GM12801 (cell line): ENCODE measurements around the gene ITPR2.

Source experiments
- TF ChIP-seq, protein P1 (sequence below): IDR thresholded peaks from one replicate; pipeline ENCODE4 v1.5.1; 2011; ENCODE audit warnings: control low read depth; ENCODE audit not compliant: insufficient read length; ENCODE audit errors: extremely low read depth

Gene ITPR2

DNA sequence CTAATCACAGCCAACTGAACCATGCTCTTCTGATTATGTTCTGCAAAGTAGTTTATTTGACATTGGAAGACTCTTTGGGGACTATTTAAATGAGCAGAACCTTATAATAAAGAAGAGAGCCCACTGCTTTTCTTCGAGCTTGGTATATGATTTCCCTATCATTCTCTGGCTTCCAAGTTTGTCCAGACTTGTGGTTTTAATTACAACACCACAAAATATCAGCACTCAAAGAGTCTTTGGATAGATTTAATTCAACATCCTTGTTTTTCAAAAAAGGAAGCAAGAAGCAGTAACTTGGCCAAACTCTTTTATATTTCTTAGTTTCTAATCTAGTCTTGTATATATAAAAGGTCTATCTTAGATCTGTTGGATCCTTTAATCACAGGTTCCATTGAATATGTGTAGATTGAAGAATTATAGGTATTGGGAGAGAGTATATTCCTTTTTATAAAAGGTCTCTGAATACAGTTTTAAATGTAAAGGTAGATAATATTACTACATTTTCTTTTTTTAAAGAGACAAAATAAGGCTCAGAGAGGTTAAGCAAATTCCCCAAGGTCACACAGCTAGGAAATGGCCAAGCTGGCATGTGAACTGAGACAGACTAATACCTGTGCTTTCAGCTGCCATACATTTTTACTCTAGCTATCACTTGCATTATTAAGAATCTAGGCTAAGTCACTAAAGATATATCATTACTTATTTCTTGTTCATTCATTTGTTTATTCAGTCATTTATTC is 464.8 kb downstream of the ITPR2 start:
- TF ChIP-seq, protein P1, sequence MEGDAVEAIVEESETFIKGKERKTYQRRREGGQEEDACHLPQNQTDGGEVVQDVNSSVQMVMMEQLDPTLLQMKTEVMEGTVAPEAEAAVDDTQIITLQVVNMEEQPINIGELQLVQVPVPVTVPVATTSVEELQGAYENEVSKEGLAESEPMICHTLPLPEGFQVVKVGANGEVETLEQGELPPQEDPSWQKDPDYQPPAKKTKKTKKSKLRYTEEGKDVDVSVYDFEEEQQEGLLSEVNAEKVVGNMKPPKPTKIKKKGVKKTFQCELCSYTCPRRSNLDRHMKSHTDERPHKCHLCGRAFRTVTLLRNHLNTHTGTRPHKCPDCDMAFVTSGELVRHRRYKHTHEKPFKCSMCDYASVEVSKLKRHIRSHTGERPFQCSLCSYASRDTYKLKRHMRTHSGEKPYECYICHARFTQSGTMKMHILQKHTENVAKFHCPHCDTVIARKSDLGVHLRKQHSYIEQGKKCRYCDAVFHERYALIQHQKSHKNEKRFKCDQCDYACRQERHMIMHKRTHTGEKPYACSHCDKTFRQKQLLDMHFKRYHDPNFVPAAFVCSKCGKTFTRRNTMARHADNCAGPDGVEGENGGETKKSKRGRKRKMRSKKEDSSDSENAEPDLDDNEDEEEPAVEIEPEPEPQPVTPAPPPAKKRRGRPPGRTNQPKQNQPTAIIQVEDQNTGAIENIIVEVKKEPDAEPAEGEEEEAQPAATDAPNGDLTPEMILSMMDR: no peak

DNA sequence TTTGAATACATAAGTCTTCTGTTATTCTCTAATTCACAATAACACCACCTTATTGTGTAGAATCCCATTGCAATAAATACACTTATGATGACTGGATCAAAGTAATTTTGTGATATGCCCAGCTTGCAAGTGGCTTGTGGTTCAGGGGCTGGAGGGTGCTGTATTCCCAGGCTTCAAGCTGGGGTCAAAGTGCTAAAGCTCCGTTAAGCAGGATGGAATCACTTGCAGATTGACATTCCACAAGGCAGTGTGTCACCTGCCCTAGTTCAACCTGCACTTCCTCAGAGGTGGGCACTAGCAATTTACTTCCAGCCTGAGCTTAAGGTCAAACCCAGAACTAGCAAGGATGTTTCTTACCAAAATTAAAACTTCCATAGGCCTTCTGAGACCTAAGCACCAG is 471.0 kb downstream of the ITPR2 start:
- TF ChIP-seq, protein P1: no peak

DNA sequence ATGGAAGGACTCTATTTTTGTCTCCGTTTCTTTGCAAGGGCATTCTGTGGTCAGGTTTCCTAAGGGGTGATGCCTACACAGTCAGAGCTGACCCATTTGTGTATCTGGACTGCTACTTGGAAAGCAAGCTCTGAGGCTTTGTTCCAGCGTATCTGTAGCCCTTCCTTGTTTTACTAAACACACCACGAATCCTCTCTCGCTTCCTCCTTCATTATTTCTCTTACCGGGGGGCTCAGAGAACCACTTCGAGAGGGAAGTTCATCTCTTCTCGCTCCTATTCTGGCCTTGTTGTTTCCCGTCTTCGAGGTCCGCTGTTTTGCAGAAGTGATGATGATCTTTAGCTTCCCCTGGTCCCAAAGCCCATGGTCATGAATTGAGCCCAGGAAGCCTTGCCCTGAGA is 472.9 kb downstream of the ITPR2 start:
- TF ChIP-seq, protein P1: no peak

DNA sequence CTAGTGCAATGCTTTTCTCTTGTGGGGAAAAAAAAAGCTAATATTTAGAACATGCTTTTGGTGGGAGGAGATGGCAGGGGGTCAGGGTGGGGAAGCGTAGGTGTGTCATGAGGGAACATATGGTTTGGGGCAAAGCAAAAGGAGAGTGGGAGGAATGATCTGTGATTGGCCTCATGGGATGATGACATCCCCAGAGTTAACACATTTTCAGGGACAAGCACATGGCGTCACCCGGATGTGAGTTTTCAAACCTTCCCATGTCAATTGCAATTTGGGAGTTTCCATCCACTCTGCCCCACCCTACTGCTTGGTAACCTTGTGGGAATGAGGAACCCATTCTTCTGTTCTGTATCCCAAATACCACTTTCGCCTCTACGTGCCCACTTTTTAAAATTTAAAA is 473.4 kb downstream of the ITPR2 start:
- TF ChIP-seq, protein P1: no peak

DNA sequence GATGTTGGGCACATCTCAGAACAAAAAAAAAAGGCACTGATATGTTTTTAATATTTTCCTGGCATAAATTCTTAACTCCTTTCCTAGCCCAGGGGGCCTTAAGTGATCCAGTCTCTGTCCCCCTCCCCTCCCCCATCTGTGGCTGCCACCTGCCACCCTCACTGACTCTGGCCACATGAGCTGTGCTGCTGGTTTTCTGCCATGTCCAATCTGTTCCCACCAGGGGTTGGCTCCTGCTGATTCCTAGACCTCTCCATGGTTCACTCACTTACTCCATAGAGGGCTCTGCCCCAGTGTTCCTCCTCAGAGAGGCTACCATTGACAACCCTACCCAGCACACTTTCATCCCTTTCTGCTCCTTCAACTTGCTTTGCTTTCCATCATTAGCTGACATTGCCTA is 474.3 kb downstream of the ITPR2 start:
- TF ChIP-seq, protein P1: no peak

DNA sequence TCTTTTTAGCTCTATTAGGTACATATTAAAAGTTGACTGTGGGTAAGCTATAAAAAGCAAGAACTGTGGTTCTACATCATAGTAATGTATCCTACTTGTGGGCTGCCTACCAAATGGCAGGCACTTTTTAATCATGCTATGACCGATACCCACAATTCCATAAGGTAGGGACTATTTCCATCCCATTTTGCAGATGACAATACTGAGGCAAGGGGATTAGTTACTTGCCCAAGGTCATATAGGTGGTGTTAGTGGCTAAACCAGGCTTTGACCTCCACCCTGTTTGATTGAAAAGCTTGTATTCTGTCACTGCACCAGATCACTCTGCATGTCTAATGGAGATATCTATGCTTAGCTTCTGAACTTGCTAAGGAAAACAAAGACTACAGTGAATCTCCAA is 485.7 kb downstream of the ITPR2 start:
- TF ChIP-seq, protein P1: no peak

DNA sequence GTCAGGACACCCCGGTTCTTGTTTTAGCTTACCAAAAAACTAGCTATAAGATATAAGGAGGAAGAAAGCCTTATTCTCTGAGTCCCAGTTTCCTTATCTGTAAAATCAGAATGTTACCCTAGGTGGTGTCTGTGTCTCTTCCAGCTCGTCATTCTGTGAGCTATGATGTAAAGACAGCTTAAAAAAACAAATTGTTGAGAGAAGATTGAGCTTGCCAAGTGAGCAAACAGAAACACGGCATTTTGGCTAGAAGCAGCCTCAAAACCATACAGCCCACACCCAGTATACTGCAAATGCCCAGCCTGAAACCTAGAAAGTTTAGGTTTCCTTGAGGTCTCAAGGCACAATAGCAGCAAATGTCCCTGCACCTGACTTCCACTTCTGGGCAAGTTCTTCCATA is 486.3 kb downstream of the ITPR2 start:
- TF ChIP-seq, protein P1: no peak
